Endothelial cell of umbilical vein (primary cell): Measurements from ENCODE around the gene MAML2. TPM values are rescaled to one million over a fixed set of nuclear protein-coding genes. Genes with fewer than 3 reads are reported as not detected.

ENCODE experiments used
- BruUV-seq: library from RNA; stranded (reverse); fragments of 400-500 nt; replicated peaks from 2 replicates; lab custom pipeline; 2021; lab: Mats Ljungman, UMichigan
- CTCF ChIA-PET: fragments of 300-600, 350-600 bp; sonication (Branson Sonifier 250); formaldehyde crosslinking; loops from one replicate; lab custom pipeline; 2021; ENCODE audit warnings: antibody characterized with exemption, inconsistent platforms; lab: Charles Lee
- POLR2A ChIA-PET: fragments of 300-600, 350-600 bp; sonication (Branson Sonifier 250); formaldehyde crosslinking; loops from one replicate; lab custom pipeline; 2021; ENCODE audit warnings: antibody characterized with exemption, inconsistent platforms; lab: Charles Lee
- DNase-seq: peaks from one replicate; pipeline ENCODE4 v3.0.0-alpha.2; 2011; ENCODE audit warnings: low read depth, low spot score
- FAIRE-seq: peaks from 2 replicates; lab custom pipeline; 2011; peaks lifted over from hg19 to GRCh38; lab: Jason Lieb, UNC
- H2AFZ ChIP-seq: 2 replicates; pipeline ENCODE4 v1.6.0; 2012; ENCODE audit warnings: low read depth, low read length, control low read depth, inconsistent platforms
- H3K27ac ChIP-seq: 2 replicates; pipeline ENCODE4 v1.5.1; 2011; ENCODE audit warnings: low read depth, mild to moderate bottlenecking, control low read depth, low read length, moderate library complexity; ENCODE audit not compliant: insufficient read depth
- H3K27me3 ChIP-seq, 2 experiments: 2 replicates each; pipeline versions ENCODE4 v1.6.0 to v1.6.1; 2011; ENCODE audit warnings: low read length in 2 of 2, mixed read lengths in 1 of 2; ENCODE audit not compliant: control insufficient read depth in 2 of 2, insufficient read depth in 2 of 2
- H3K36me3 ChIP-seq, 2 experiments: 2 replicates in 1 of 2; 3 replicates in 1 of 2; pipeline ENCODE4 v1.5.1; 2011; ENCODE audit warnings: low read length in 2 of 2, mild to moderate bottlenecking in 1 of 2, moderate library complexity in 1 of 2; ENCODE audit not compliant: control insufficient read depth in 2 of 2, insufficient read depth in 2 of 2; ENCODE audit errors: extremely low read depth in 1 of 2
- H3K4me1 ChIP-seq: 3 replicates; pipeline ENCODE4 v1.5.1; 2011; ENCODE audit warnings: mild to moderate bottlenecking, low read length; ENCODE audit not compliant: control insufficient read depth, insufficient read depth; ENCODE audit errors: extremely low read depth
- H3K4me2 ChIP-seq: 2 replicates; pipeline ENCODE4 v1.6.1; 2011; ENCODE audit warnings: low read length, control low read depth, mixed read lengths; ENCODE audit not compliant: insufficient read depth
- H3K4me3 ChIP-seq, 3 experiments: fragments of 200-600 bp in 1 of 3; sonication (generic), shearing (Covaris generic) in 1 of 3; replicated peaks in 1 of 3; 2 replicates each; pipeline ENCODE4 v1.5.1; 2011 to 2016; ENCODE audit warnings: control low read depth in 3 of 3, low read length in 3 of 3, mild to moderate bottlenecking in 2 of 3, inconsistent platforms in 1 of 3, low read depth in 1 of 3, moderate library complexity in 1 of 3; ENCODE audit not compliant: insufficient read depth in 1 of 3
- H3K79me2 ChIP-seq: 2 replicates; pipeline ENCODE4 v1.6.0; 2012; ENCODE audit warnings: low read length, inconsistent platforms; ENCODE audit not compliant: control insufficient read depth, insufficient read depth
- H3K9ac ChIP-seq: replicated peaks from 2 replicates; pipeline ENCODE3; 2011; ENCODE audit warnings: low read length, control low read depth; ENCODE audit not compliant: insufficient read depth; ENCODE audit errors: extremely low read depth
- H3K9me1 ChIP-seq: replicated peaks from 3 replicates; pipeline ENCODE4 v1.6.0; 2011; ENCODE audit warnings: mild to moderate bottlenecking, low read length; ENCODE audit not compliant: control insufficient read depth, insufficient read depth; ENCODE audit errors: extremely low read depth
- H3K9me3 ChIP-seq: replicated peaks from 2 replicates; pipeline ENCODE4 v1.5.1; 2012; ENCODE audit warnings: low read length, inconsistent platforms; ENCODE audit not compliant: control insufficient read depth, insufficient read depth
- H4K20me1 ChIP-seq: replicated peaks from 2 replicates; pipeline ENCODE3; 2011; ENCODE audit warnings: mild to moderate bottlenecking, low read length; ENCODE audit not compliant: control insufficient read depth, insufficient read depth; ENCODE audit errors: extremely low read depth
- CTCF ChIP-seq, 2 donors: IDR thresholded peaks; 1 replicate in 1 of 2; 2 replicates in 1 of 2; pipeline ENCODE4 v1.5.1; 2011; ENCODE audit warnings: low read length in 2 of 2, mild to moderate bottlenecking in 2 of 2, moderate library complexity in 2 of 2, control low read depth in 1 of 2, inconsistent platforms in 1 of 2, low read depth in 1 of 2; ENCODE audit not compliant: insufficient read depth in 1 of 2; ENCODE audit errors: extremely low read depth in 1 of 2
- EZH2 ChIP-seq: IDR thresholded peaks from 2 replicates; pipeline ENCODE4 v1.6.1; 2012; ENCODE audit warnings: borderline replicate concordance, low read depth, mild to moderate bottlenecking, moderate library complexity, low read length, inconsistent platforms; ENCODE audit not compliant: severe bottlenecking
- FOS ChIP-seq: IDR thresholded peaks from 2 replicates; pipeline ENCODE4 v1.6.1; 2011; ENCODE audit warnings: mild to moderate bottlenecking, low read length, moderate library complexity, borderline replicate concordance; ENCODE audit not compliant: insufficient read depth
- GATA2 ChIP-seq: IDR thresholded peaks from 2 replicates; pipeline ENCODE4 v1.7.0; 2011; ENCODE audit warnings: low read depth, mild to moderate bottlenecking, moderate library complexity, mixed read lengths, low read length; ENCODE audit not compliant: insufficient read length, insufficient read depth
- JUN ChIP-seq: IDR thresholded peaks from 2 replicates; pipeline ENCODE4 v1.6.1; 2011; ENCODE audit warnings: borderline replicate concordance, low read depth; ENCODE audit not compliant: insufficient read length, insufficient read depth
- MAX ChIP-seq: IDR thresholded peaks from 2 replicates; pipeline ENCODE4 v1.6.1; 2011; ENCODE audit not compliant: insufficient read depth, insufficient read length
- MYC ChIP-seq: IDR thresholded peaks from one replicate; pipeline ENCODE4 v1.6.1; 2011; ENCODE audit warnings: mild to moderate bottlenecking, low read depth, low read length
- POLR2A ChIP-seq: IDR thresholded peaks from 2 replicates; pipeline ENCODE4 v1.6.1; 2012; ENCODE audit warnings: low read depth, mild to moderate bottlenecking, control low read depth, low read length
- POLR2AphosphoS5 ChIP-seq: IDR thresholded peaks from 2 replicates; pipeline ENCODE4 v1.6.1; 2012; ENCODE audit warnings: low read depth, mild to moderate bottlenecking, control low read depth, low read length, moderate library complexity; ENCODE audit not compliant: insufficient read depth
- dilution Hi-C: fragments of 300-500 bp; cut with MboI; formaldehyde crosslinking; loops from one replicate; pipeline ENCODE4 v1.15.0; 2019; ENCODE audit warnings: low sequenced_read_pairs; ENCODE audit not compliant: extremely low pct_ligation_motif_present
- intact Hi-C: fragments of 100-400 bp; cut with micrococcal nuclease; formaldehyde crosslinking; loops from one replicate; pipeline ENCODE4 v1.10.0; 2022
- polyA plus RNA-seq, 4 experiments: library from polyadenylated mRNA; depleted of rRNA in 3 of 4; stranded (reverse) in 3 of 4; unstranded in 1 of 4; fragments of >200 nt; gene quantifications; 2 replicates each; pipeline versions ENCODE4 v1.2.1 to v1.2.3, GENCODE V29; 2011 to 2012; ENCODE audit warnings: missing spikeins in 1 of 4
- total RNA-seq: library from RNA; stranded (reverse); gene quantifications from 2 replicates; pipeline ENCODE4 v1.2.3, GENCODE V29; 2021

Gene MAML2
- total and polyA plus RNA-seq, 2 donors (not counting 3 experiments of a cell fraction or from before 2014, with no cell fraction given): 12.4 to 16.8 TPM

GRCh38 chr11:96103721-96104120, 239.3 kb downstream of the MAML2 start:
- Histone ChIP-seq H2AFZ (no peak overlapping the region), H3K36me3 (no peaks in the 10 kb centered on the region), H3K27me3 (no peaks in the 10 kb centered on the region), H3K9me3 (no peaks in the 10 kb centered on the region), H4K20me1 (no peaks in the 10 kb centered on the region), H3K4me1 (peaks cover 30% of the 10 kb centered on the region), H3K9ac (no peak overlapping the region), H3K4me3 (no peak overlapping the region), H3K79me2 (no peaks in the 10 kb centered on the region), H3K27ac (peak overlapping the region; percentile 74), H3K4me2 (peak overlapping the region; percentile 59), H3K9me1 (no peaks in the 10 kb centered on the region)
- CTCF ChIA-PET: interaction anchor here (0.7 to 1.8 kb wide), 4 partner anchors 10 to 240 kb away, joined by 3 to 9 read pairs (median 5); partner anchors contain the start of gene MAML2
- intact Hi-C loops: loop anchor here (2.0 to 5.0 kb wide), 3 partner anchors 109 to 239 kb away; partner anchors contain the start of gene MAML2
- no TSS peak for BruUV-seq
- TF ChIP-seq MAX (no peak), JUN (no peak), POLR2AphosphoS5 (no peak), EZH2 (no peak), FOS (no peak), MYC (no peak), POLR2A (no peak), GATA2 (no peak), CTCF (IDR thresholded peaks at IDR 0.05; ENCODE audit: extremely low read depth in 1 of 2, insufficient read depth in 1 of 2, low read depth in 1 of 2, low read length in 2 of 2) (no peak)
- FAIRE-seq (no peak), DNase-seq (peak; percentile 30)
- POLR2A ChIA-PET: no interaction called here
- dilution Hi-C loops: no loop called here
